Cardiac fibroblast (primary cell): ENCODE results near the gene ACADVL.

ENCODE experiments used
- DNase-seq, 2 donors: peaks; one replicate each; pipeline versions ENCODE4 v3.0.0 to v3.0.0-alpha.2; 2010; ENCODE audit warnings: low read depth in 2 of 2
- H3K4me3 ChIP-seq, 2 donors: replicated peaks in 1 of 2; 1 replicate in 1 of 2; 2 replicates in 1 of 2; pipeline ENCODE4 v1.5.1; 2011; ENCODE audit warnings: low read depth in 2 of 2, low read length in 2 of 2, mild to moderate bottlenecking in 2 of 2, moderate library complexity in 1 of 2
- TF ChIP-seq, protein P1 (sequence below): IDR thresholded peaks from one replicate; pipeline ENCODE4 v1.5.1; 2011; ENCODE audit warnings: low read depth, mild to moderate bottlenecking, low read length, inconsistent platforms

The ACADVL gene

DNA sequence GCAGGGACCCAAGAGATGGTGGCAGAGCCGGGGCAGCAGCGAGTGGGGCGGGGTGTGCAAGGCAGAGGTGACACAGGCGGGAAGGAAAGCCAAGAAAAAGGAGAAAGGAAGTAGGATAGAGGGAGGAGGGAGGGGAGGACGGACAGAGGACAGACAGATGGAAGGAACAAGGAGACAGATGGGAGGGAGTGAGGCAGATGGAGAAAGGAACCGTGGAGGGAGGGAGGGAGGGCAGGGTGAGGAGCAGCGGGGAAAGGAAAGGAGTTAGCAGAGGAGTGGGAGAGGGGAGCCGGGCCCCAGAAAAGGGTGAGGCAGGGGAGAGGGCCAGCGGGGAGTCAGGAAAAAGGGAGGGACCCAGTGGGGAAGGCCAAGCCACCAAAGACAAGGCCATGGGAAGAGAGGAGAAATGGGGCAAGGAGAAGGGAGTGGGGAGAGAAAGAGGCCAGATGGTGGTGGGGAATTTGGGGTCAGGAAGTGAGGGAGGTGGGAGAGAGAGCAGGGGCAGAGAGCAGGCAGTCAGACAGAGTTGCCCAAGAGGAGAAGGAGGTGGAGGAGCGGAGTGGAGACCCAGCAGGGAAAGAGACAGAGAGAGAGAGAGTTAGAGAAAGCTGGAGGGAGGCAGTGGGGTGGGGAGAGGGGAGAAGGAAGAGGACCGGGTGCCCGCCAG is 27.3 kb upstream of the ACADVL start:
- DNase-seq: no peak
- H3K4me3 ChIP-seq: no peak overlapping the region
- TF ChIP-seq, protein P1, sequence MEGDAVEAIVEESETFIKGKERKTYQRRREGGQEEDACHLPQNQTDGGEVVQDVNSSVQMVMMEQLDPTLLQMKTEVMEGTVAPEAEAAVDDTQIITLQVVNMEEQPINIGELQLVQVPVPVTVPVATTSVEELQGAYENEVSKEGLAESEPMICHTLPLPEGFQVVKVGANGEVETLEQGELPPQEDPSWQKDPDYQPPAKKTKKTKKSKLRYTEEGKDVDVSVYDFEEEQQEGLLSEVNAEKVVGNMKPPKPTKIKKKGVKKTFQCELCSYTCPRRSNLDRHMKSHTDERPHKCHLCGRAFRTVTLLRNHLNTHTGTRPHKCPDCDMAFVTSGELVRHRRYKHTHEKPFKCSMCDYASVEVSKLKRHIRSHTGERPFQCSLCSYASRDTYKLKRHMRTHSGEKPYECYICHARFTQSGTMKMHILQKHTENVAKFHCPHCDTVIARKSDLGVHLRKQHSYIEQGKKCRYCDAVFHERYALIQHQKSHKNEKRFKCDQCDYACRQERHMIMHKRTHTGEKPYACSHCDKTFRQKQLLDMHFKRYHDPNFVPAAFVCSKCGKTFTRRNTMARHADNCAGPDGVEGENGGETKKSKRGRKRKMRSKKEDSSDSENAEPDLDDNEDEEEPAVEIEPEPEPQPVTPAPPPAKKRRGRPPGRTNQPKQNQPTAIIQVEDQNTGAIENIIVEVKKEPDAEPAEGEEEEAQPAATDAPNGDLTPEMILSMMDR: no peak

DNA sequence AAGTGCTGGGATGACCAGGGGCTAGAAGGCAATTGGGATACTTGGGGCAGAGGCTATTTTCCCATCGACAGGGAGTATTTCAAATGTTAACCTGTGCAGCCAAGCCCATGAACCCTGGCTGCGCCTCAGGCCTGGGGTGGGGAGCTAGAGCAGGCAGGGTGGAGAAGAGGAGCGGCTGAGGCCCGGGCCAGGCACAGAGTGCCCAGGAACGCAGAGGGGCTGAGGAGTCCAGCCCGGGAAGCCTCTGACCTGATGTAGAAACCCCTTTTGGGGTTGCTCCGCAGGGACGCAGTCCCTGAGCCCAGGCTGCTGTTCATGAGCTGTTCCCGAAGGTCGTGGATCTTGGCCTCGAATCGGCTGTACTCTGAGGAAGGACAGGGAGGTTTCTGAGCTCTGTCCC is 23.8 kb upstream of the ACADVL start:
- DNase-seq: no peak
- H3K4me3 ChIP-seq: no peak overlapping the region
- TF ChIP-seq, protein P1: no peak

DNA sequence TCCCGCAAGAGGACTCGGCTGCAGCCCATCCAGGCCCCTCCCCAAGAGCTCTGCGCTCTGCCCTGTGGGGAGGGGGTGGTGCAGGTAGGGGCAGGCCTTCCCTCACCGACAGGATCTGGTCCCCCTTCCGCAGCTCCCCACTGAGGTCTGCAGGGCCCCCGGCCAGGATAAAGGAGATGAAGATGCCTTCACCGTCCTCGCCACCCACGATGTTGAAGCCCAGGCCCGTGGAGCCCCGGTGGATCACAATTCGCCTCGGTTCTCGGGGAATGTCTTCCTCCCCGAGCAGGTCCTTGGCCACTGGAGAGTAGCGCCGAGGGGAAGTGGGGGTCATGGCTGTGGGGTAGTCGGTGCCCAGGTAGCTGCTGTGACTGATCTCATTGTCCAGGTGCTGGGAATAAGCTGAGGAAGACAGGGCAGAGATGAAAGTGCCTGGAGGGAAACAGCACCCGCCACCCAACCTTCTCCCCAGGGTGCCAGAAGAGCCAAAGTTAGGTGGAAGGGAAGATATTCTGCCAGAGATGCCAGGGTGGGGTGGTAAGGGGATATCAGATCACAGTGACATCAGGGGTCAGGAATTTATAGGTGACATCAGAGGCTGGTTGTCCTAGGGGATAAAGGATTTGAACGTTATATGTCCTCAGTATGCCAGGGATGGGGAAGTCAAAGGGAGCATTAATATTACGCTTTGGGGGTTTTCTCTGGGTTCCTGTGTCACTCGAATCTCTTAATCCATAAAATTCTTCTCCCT is 22.9 kb upstream of the ACADVL start:
- DNase-seq: no peak
- TF ChIP-seq, protein P1: no peak
- H3K4me3 ChIP-seq: no peak overlapping the region

DNA sequence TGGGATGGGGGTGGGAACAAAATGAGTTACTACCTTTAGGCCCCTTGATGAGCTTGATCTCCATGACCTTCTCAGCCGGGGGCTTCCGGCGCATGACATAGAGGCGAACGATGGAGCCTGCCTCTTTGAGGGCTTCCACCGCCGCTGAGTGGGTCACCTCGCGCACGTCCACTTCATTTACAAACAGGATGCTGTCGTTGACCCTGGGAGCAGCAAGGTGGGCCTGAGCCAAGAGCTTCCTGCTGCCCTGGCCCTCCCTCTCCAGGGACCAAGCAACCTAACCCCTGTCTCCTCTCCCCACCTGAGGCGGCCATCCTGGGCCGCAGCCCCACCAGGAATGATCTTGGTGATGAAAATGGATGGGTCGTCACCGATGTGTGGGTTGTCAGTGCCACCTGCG is 16.3 kb upstream of the ACADVL start:
- TF ChIP-seq, protein P1: no peak
- H3K4me3 ChIP-seq: no peak overlapping the region
- no peak for DNase-seq

DNA sequence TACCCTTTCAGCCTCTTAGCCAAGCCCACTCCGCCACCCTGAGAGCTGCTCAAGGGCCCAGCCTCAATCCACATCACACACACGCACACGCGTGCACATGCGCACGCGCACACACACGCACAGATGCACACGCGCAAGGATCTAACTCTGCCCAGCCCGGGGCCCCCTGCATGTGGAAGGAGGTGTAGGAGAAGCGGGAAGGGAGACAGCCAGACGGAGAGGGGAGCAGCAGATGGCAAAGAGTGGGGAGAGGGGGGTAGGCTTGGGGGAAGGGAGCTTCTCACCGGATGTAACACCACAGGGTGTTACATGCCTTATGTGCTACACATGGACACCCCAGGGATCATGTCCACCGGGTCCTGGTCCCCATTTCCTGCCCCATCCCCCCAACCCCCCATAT is 15.4 kb upstream of the ACADVL start:
- peak overlapping the region; percentile 44 to 60 for H3K4me3 ChIP-seq
- DNase-seq: no peak
- TF ChIP-seq, protein P1: no peak

DNA sequence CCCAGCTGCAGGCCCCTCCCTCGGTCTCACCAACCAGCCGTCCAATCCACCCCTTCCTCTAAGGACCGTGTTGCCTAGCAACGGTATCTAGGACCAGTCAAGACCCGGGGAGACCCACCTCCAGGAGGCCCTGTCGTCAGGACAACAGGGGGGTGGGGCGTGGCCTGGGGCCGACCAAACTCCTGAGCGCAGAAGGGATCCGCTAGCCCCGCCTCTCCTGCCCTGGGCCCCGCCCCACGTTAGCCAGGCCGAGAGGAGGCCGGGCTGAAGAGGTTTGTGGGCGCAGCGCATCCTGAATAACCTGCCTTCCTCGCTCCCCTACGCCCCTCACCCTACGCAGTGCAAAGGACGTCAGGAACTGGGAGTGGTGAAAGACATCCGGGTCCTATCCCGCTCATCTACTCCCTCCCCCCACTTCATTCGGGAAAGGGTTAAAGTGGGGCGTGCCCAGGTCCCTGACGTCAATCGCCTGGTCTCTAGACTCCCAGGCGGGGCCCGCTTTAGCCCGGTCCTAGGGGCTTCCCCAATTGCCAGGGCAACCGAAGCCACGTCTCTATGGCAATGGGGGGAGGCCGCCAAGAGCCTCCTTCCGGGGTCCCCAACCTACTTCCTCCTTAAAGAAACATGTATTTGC is 14.8 kb upstream of the ACADVL start:
- peak; percentile 83 to 89 for DNase-seq
- TF ChIP-seq, protein P1: no peak
- H3K4me3 ChIP-seq: peak overlapping the region; percentile 44 to 60
